Measurements from ENCODE around the gene SUMF1.

DNA sequence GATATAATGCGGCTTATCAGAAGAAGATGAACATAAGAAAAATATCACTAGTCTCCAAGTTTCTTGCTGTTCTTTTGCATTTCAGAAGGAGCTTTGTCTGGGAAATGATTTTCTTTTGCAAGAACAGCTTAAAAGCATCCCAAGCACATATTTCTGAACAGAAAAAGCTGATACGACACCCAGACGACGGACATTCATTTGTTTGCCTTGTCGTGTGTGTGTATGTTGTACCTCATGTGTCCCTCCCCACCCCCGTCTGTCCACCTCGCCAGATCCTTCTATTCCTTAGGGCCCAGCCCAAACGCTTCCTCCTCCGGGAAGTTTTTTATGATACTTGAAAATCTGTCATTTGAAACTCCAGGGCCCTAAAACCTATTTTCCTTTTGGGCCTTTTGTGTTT lies 34.9 kb upstream of the SUMF1 start:
- TF ChIP-seq POLR2A (IDR thresholded peaks at IDR 0.05), result no peak
- TF ChIP-seq, protein P1, sequence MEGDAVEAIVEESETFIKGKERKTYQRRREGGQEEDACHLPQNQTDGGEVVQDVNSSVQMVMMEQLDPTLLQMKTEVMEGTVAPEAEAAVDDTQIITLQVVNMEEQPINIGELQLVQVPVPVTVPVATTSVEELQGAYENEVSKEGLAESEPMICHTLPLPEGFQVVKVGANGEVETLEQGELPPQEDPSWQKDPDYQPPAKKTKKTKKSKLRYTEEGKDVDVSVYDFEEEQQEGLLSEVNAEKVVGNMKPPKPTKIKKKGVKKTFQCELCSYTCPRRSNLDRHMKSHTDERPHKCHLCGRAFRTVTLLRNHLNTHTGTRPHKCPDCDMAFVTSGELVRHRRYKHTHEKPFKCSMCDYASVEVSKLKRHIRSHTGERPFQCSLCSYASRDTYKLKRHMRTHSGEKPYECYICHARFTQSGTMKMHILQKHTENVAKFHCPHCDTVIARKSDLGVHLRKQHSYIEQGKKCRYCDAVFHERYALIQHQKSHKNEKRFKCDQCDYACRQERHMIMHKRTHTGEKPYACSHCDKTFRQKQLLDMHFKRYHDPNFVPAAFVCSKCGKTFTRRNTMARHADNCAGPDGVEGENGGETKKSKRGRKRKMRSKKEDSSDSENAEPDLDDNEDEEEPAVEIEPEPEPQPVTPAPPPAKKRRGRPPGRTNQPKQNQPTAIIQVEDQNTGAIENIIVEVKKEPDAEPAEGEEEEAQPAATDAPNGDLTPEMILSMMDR (IDR thresholded peaks at IDR 0.05), result no peak
